KMS-11 (cell line): Measurements from ENCODE around the gene RASSF4.

Experiments used
- H2AFZ ChIP-seq: fragments of 200-600 bp; sonication (generic); 2 replicates; pipeline ENCODE4 v1.6.1; 2016; ENCODE audit warnings: antibody characterized with exemption, mixed run types, low read depth
- H3K27ac ChIP-seq: fragments of 200-600 bp; sonication (generic); 2 replicates; pipeline ENCODE4 v1.6.1; 2016; ENCODE audit warnings: mild to moderate bottlenecking, mixed run types
- H3K27me3 ChIP-seq: fragments of 200-600 bp; sonication (generic); 2 replicates; pipeline ENCODE4 v1.6.1; 2017; ENCODE audit warnings: mild to moderate bottlenecking, low read depth, mixed run types, moderate library complexity; ENCODE audit not compliant: insufficient read depth
- H3K36me3 ChIP-seq: fragments of 200-600 bp; sonication (generic); 2 replicates; pipeline ENCODE4 v1.6.1; 2017; ENCODE audit warnings: mild to moderate bottlenecking, mixed run types; ENCODE audit not compliant: insufficient read depth
- H3K4me1 ChIP-seq: fragments of 200-600 bp; sonication (generic); 2 replicates; pipeline ENCODE4 v1.6.1; 2016; ENCODE audit warnings: mild to moderate bottlenecking, low read depth, mixed run types; ENCODE audit not compliant: poor library complexity, severe bottlenecking
- H3K4me2 ChIP-seq: fragments of 200-600 bp; sonication (generic); 2 replicates; pipeline ENCODE4 v1.7.0; 2016; ENCODE audit warnings: mild to moderate bottlenecking, mixed run types
- H3K4me3 ChIP-seq: fragments of 200-600 bp; sonication (generic); IDR thresholded peaks from 2 replicates; pipeline ENCODE4 v1.6.1; 2017; ENCODE audit warnings: low read depth, low read length, mixed read lengths; ENCODE audit not compliant: insufficient read depth
- H3K79me2 ChIP-seq: fragments of 200-600 bp; sonication (generic); 2 replicates; pipeline ENCODE4 v1.6.1; 2016; ENCODE audit warnings: low read depth, mixed run types; ENCODE audit not compliant: insufficient read depth
- H3K9ac ChIP-seq: fragments of 200-600 bp; sonication (generic); 2 replicates; pipeline ENCODE4 v1.6.1; 2016; ENCODE audit warnings: mild to moderate bottlenecking, mixed run types
- H4K20me1 ChIP-seq: fragments of 200-600 bp; sonication (generic); 2 replicates; pipeline ENCODE4 v1.6.1; 2016; ENCODE audit warnings: mild to moderate bottlenecking, mixed run types; ENCODE audit not compliant: insufficient read depth
- CTCF ChIP-seq: fragments of 200-600 bp; sonication (generic); conservative IDR thresholded peaks from 2 replicates; pipeline ENCODE4 v1.6.1; 2017; ENCODE audit warnings: low read depth, mild to moderate bottlenecking, antibody characterized with exemption, low read length, moderate library complexity, mixed read lengths

The RASSF4 gene

GRCh38 chr10:44935201-44935965 is 24.2 kb upstream of the RASSF4 start:
- Histone ChIP-seq H3K36me3 (no peaks in the 10 kb centered on the region), H3K4me3 (no peak overlapping the region), H3K9ac (no peak overlapping the region), H3K4me2 (no peak overlapping the region), H4K20me1 (no peaks in the 10 kb centered on the region), H3K79me2 (no peaks in the 10 kb centered on the region), H3K27me3 (no peaks in the 10 kb centered on the region), H3K4me1 (peaks cover 55% of the 10 kb centered on the region), H3K27ac (no peak overlapping the region), H2AFZ (no peak overlapping the region)
- TF ChIP-seq CTCF = no peak

- Histone ChIP-seq H3K4me1 (peaks cover 50% of the 10 kb centered on the region), H2AFZ (no peak overlapping the region), H3K4me2 (no peak overlapping the region)
Measured at GRCh38 chr10:44935966-44936295, 23.7 kb upstream of the RASSF4 start.

GRCh38 chr10:44936314-44936975 is 23.2 kb upstream of the RASSF4 start:
- H3K27ac ChIP-seq = no peak overlapping the region

More at GRCh38 chr10:44935966-44936295, 23.7 kb upstream of the RASSF4 start:
- Histone ChIP-seq H3K4me3 (no peak overlapping the region), H3K36me3 (no peaks in the 10 kb centered on the region), H3K27me3 (no peaks in the 10 kb centered on the region), H3K9ac (no peak overlapping the region), H3K79me2 (no peaks in the 10 kb centered on the region), H3K27ac (no peak overlapping the region), H4K20me1 (no peaks in the 10 kb centered on the region)
- no peak for TF ChIP-seq CTCF

GRCh38 chr10:44937196-44938005 is 22.2 kb upstream of the RASSF4 start:
- Histone ChIP-seq H3K4me2 (no peak overlapping the region), H4K20me1 (no peaks in the 10 kb centered on the region), H2AFZ (no peak overlapping the region), H3K27me3 (no peaks in the 10 kb centered on the region), H3K9ac (no peak overlapping the region), H3K79me2 (no peaks in the 10 kb centered on the region), H3K27ac (no peak overlapping the region), H3K4me1 (peaks cover 38% of the 10 kb centered on the region), H3K36me3 (no peaks in the 10 kb centered on the region), H3K4me3 (no peak overlapping the region)
- TF ChIP-seq CTCF = no peak

More at GRCh38 chr10:44936314-44936975, 23.2 kb upstream of the RASSF4 start:
- H3K27me3 ChIP-seq = no peaks in the 10 kb centered on the region
- no peaks in the 10 kb centered on the region for H4K20me1 ChIP-seq
- no peak overlapping the region for H3K4me3 ChIP-seq
- no peak for TF ChIP-seq CTCF
- no peaks in the 10 kb centered on the region for H3K79me2 ChIP-seq
- H3K36me3 ChIP-seq = no peaks in the 10 kb centered on the region
- peaks cover 45% of the 10 kb centered on the region for H3K4me1 ChIP-seq
- no peak overlapping the region for H3K9ac ChIP-seq
- no peak overlapping the region for H2AFZ ChIP-seq
- H3K4me2 ChIP-seq = no peak overlapping the region
